SK-N-SH (cell line): ENCODE measurements around the gene CENPP. TPM values are rescaled to one million over a fixed set of nuclear protein-coding genes. Genes with fewer than 3 reads are reported as not detected.

Experiments
- CTCF ChIA-PET: fragments of 300-600, 350-600 bp; formaldehyde crosslinking; extraction: SDS; loops from one replicate; lab custom pipeline; 2021; lab: Yijun Ruan, JAX
- POLR2A ChIA-PET: fragments of 350-600 bp; sonication (Branson Sonifier 250); formaldehyde crosslinking; extraction: SDS; loops from one replicate; lab custom pipeline; 2020; ENCODE audit warnings: antibody characterized with exemption, inconsistent platforms; lab: Yijun Ruan, JAX
- DNase-seq: peaks from one replicate; pipeline ENCODE4 v3.0.0; 2012
- H2AFZ ChIP-seq: fragments of 200-600 bp; sonication (generic); 2 replicates; pipeline ENCODE4 v1.8.1; 2016; ENCODE audit warnings: antibody characterized with exemption, mild to moderate bottlenecking, low read depth
- H3F3A ChIP-seq: fragments of 200-600 bp; sonication (generic); replicated peaks from 2 replicates; pipeline ENCODE3; 2016; ENCODE audit warnings: antibody characterized with exemption, mild to moderate bottlenecking; ENCODE audit not compliant: insufficient read depth
- H3K27ac ChIP-seq, 2 experiments: fragments of 200-500 bp in 1 of 2; fragments of 200-600 bp in 1 of 2; sonication (Bioruptor generic) in 1 of 2; sonication (generic), shearing (Covaris generic) in 1 of 2; 2 replicates each; pipeline versions ENCODE4 v1.5.1 to v1.6.1; 2014 to 2016; ENCODE audit warnings: low read depth in 2 of 2, inconsistent platforms in 1 of 2, low read length in 1 of 2, mild to moderate bottlenecking in 1 of 2, mixed read lengths in 1 of 2
- H3K27me3 ChIP-seq: fragments of 200-600 bp; sonication (generic), shearing (Covaris generic); 2 replicates; pipeline ENCODE4 v1.6.1; 2016; ENCODE audit warnings: mixed run types; ENCODE audit not compliant: insufficient read depth
- H3K36me3 ChIP-seq, 2 experiments: fragments of 200-500 bp in 1 of 2; fragments of 200-600 bp in 1 of 2; sonication (Bioruptor generic) in 1 of 2; sonication (generic) in 1 of 2; replicated peaks in 1 of 2; 2 replicates each; pipeline versions ENCODE3 to v1.5.1; 2014 to 2016; ENCODE audit warnings: low read length in 1 of 2, mild to moderate bottlenecking in 1 of 2; ENCODE audit not compliant: insufficient read depth in 2 of 2, control insufficient read depth in 1 of 2
- H3K4me1 ChIP-seq, 2 experiments: fragments of 200-500 bp in 1 of 2; fragments of 200-600 bp in 1 of 2; sonication (Bioruptor generic) in 1 of 2; sonication (generic), shearing (Covaris generic) in 1 of 2; 2 replicates each; pipeline versions ENCODE4 v1.5.1 to v1.6.1; 2014 to 2016; ENCODE audit warnings: low read depth in 1 of 2, low read length in 1 of 2, mixed run types in 1 of 2; ENCODE audit not compliant: insufficient read depth in 2 of 2, control insufficient read depth in 1 of 2
- H3K4me2 ChIP-seq: fragments of 200-600 bp; sonication (generic), shearing (Covaris generic); 2 replicates; pipeline ENCODE4 v1.6.1; 2017; ENCODE audit warnings: mixed run types
- H3K4me3 ChIP-seq, 2 experiments: fragments of 200-500 bp in 1 of 2; fragments of 200-600 bp in 1 of 2; sonication (Bioruptor generic) in 1 of 2; sonication (generic), shearing (Covaris generic) in 1 of 2; 2 replicates each; pipeline versions ENCODE4 v1.5.1 to v1.8.1; 2014 to 2016; ENCODE audit warnings: low read depth in 2 of 2, inconsistent platforms in 1 of 2, low read length in 1 of 2, mild to moderate bottlenecking in 1 of 2, mixed read lengths in 1 of 2, moderate library complexity in 1 of 2
- H3K79me2 ChIP-seq: fragments of 200-600 bp; sonication (generic); 2 replicates; pipeline ENCODE4 v1.8.1; 2017; ENCODE audit warnings: mild to moderate bottlenecking; ENCODE audit not compliant: insufficient read depth
- H3K9ac ChIP-seq: fragments of 200-600 bp; sonication (generic); 2 replicates; pipeline ENCODE4 v1.6.1; 2017; ENCODE audit warnings: mixed run types
- H3K9me2 ChIP-seq: fragments of 200-600 bp; sonication (generic); 2 replicates; pipeline ENCODE4 v1.6.1; 2017; ENCODE audit warnings: mixed run types
- H3K9me3 ChIP-seq: fragments of 200-600 bp; sonication (generic); 2 replicates; pipeline ENCODE4 v1.6.1; 2017; ENCODE audit warnings: mixed run types, mild to moderate bottlenecking, moderate library complexity
- H4K20me1 ChIP-seq: fragments of 200-600 bp; sonication (generic); 2 replicates; pipeline ENCODE4 v1.6.1; 2017; ENCODE audit warnings: mild to moderate bottlenecking, mixed run types; ENCODE audit not compliant: insufficient read depth
- FOXM1 ChIP-seq: IDR thresholded peaks from 2 replicates; pipeline ENCODE4 v1.4.0; 2012; ENCODE audit warnings: low read depth, mild to moderate bottlenecking
- GABPA ChIP-seq: IDR thresholded peaks from 2 replicates; pipeline ENCODE4 v1.4.0; 2012; ENCODE audit warnings: low read depth, mild to moderate bottlenecking
- IRF3 ChIP-seq: fragments of 150-350 bp; IDR thresholded peaks from 2 replicates; pipeline ENCODE4 v1.6.1; 2016; ENCODE audit warnings: mild to moderate bottlenecking, low read depth, low read length
- PBX3 ChIP-seq: IDR thresholded peaks from 2 replicates; pipeline ENCODE4; 2012
- RAD21 ChIP-seq: IDR thresholded peaks from 2 replicates; pipeline ENCODE4 v1.6.1; 2012; ENCODE audit warnings: mild to moderate bottlenecking, low read length
- RCOR1 ChIP-seq: fragments of 150-350 bp; IDR thresholded peaks from 2 replicates; pipeline ENCODE4 v1.6.1; 2017; ENCODE audit warnings: antibody characterized with exemption, low read length
- RXRA ChIP-seq: IDR thresholded peaks from 2 replicates; pipeline ENCODE4 v1.4.0; 2012; ENCODE audit warnings: low read depth, mild to moderate bottlenecking, borderline replicate concordance
- SMC3 ChIP-seq: IDR thresholded peaks from 2 replicates; pipeline ENCODE4 v1.6.1; 2012; ENCODE audit warnings: low read depth, low read length, improper control_type of control experiment
- TEAD4 ChIP-seq: IDR thresholded peaks from 2 replicates; pipeline ENCODE4 v1.4.0; 2012; ENCODE audit warnings: mild to moderate bottlenecking, borderline replicate concordance; ENCODE audit not compliant: insufficient read depth
- USF1 ChIP-seq: IDR thresholded peaks from 2 replicates; pipeline ENCODE4 v1.4.0; 2012; ENCODE audit warnings: low read depth, borderline replicate concordance
- USF2 ChIP-seq: fragments of 150-350 bp; IDR thresholded peaks from 2 replicates; pipeline ENCODE4 v1.6.1; 2017; ENCODE audit warnings: antibody characterized with exemption, low read length, low read depth, borderline replicate concordance
- YY1 ChIP-seq: IDR thresholded peaks from 2 replicates; pipeline ENCODE4 v1.4.0; 2012; ENCODE audit warnings: low read depth, mild to moderate bottlenecking
- WGBS: methylation state at CpG from one replicate; pipeline ENCODE4 v1.1.6; 2017; ENCODE audit warnings: low lambda C conversion rate; 5-methylcytosine and 5-hydroxymethylcytosine counted together
- polyA plus RNA-seq, 3 experiments: library from polyadenylated mRNA; depleted of rRNA; stranded (reverse); fragments of >200 nt; gene quantifications; 2 replicates each; pipeline ENCODE4 v1.2.3, GENCODE V29; 2012

Gene CENPP
- polyA plus RNA-seq, 1 of the 3 experiments (the other 2 are of a cell fraction), result 1.3 TPM

- TF ChIP-seq IRF3 (no peak), RAD21 (no peak), FOXM1 (no peak), SMC3 (no peak), YY1 (no peak), USF2 (no peak), TEAD4 (no peak), RXRA (no peak)
Measured at GRCh38 chr9:92661127-92661526, 335.4 kb downstream of the CENPP start (continued).

GRCh38 chr9:92661743-92662142, 336.0 kb downstream of the CENPP start:
- Histone ChIP-seq H3K9me3 (no peaks in the 10 kb centered on the region), H3K9me2 (no peaks in the 10 kb centered on the region), H3K9ac (no peak overlapping the region), H3K36me3 (peaks cover 3 to 28% of the 10 kb centered on the region in 2 experiments), H4K20me1 (peaks cover 44% of the 10 kb centered on the region), H3K27ac (no peak overlapping the region), H3K27me3 (no peaks in the 10 kb centered on the region), H3K4me1 (peaks cover 0 to 13% of the 10 kb centered on the region in 2 experiments; a peak in 2 of 4 replicates), H3F3A (no peaks in the 10 kb centered on the region), H3K4me3 (no peak overlapping the region), H3K79me2 (peaks cover 91% of the 10 kb centered on the region), H3K4me2 (no peak overlapping the region), H2AFZ (no peak overlapping the region)
- CTCF ChIA-PET, result interaction anchor here (0.6 to 0.7 kb wide), 2 partner anchors 152 to 319 kb away, joined by 3 read pairs; no protein-coding TSS in a partner anchor
- WGBS, result 91% methylated on average over 4 of the region's 4 CpGs
- POLR2A ChIA-PET, result no interaction called here
- TF ChIP-seq IRF3, result no peak
- TF ChIP-seq RCOR1, result no peak
- TF ChIP-seq SMC3, result no peak
- no peak for TF ChIP-seq PBX3
- TF ChIP-seq GABPA, result no peak
- no peak for TF ChIP-seq USF1
- DNase-seq, result no peak
